HG03097 (cell line): Measurements from ENCODE around the gene OXER1.

ENCODE experiments used
- ATAC-seq: cut with Tn5 transposase; IDR thresholded peaks from one replicate; pipeline ENCODE4 v1.9.1; 2021; ENCODE audit not compliant: unreplicated experiment, low FRiP score

Gene OXER1

GRCh38 chr2:42794271-42795046 lies 30.5 kb upstream of the OXER1 start:
- ATAC-seq = no peak

GRCh38 chr2:42793334-42794270 lies 29.7 kb upstream of the OXER1 start:
- ATAC-seq = no peak

GRCh38 chr2:42792583-42793333 lies 28.8 kb upstream of the OXER1 start, which contains the start of gene HAAO:
HAAO (minus strand) TSS chr2:42792583; CDS start chr2:42792536, 47 bp downstream.
- ATAC-seq = no peak

- ATAC-seq = no peak
Observed at GRCh38 chr2:42792087-42792582, 28.2 kb upstream of the OXER1 start.

- no peak for ATAC-seq
Observed at GRCh38 chr2:42791606-42792005, 27.7 kb upstream of the OXER1 start.

GRCh38 chr2:42789751-42790150 lies 25.8 kb upstream of the OXER1 start:
- ATAC-seq = no peak

GRCh38 chr2:42788882-42789281 lies 24.9 kb upstream of the OXER1 start:
- no peak for ATAC-seq

GRCh38 chr2:42788478-42788793 lies 24.5 kb upstream of the OXER1 start:
- ATAC-seq = no peak

GRCh38 chr2:42787788-42788477 lies 24.0 kb upstream of the OXER1 start:
- no peak for ATAC-seq

GRCh38 chr2:42787424-42787787 lies 23.5 kb upstream of the OXER1 start:
- no peak for ATAC-seq

GRCh38 chr2:42786561-42787345 lies 22.8 kb upstream of the OXER1 start:
- ATAC-seq = no peak

- no peak for ATAC-seq
Observed at GRCh38 chr2:42784204-42784880, 20.4 kb upstream of the OXER1 start.

GRCh38 chr2:42783511-42783910 lies 19.6 kb upstream of the OXER1 start:
- ATAC-seq = no peak

GRCh38 chr2:42781181-42781580 lies 17.2 kb upstream of the OXER1 start:
- no peak for ATAC-seq

- ATAC-seq = no peak
Observed at GRCh38 chr2:42777883-42778805, 14.2 kb upstream of the OXER1 start.

GRCh38 chr2:42775810-42776209 lies 11.9 kb upstream of the OXER1 start:
- ATAC-seq = no peak

- no peak for ATAC-seq
Observed at GRCh38 chr2:42775186-42775585, 11.3 kb upstream of the OXER1 start.
